ENCODE results near the gene TBC1D9. TPM values are rescaled to one million over a fixed set of nuclear protein-coding genes. Genes with fewer than 3 reads are reported as not detected.

The TBC1D9 gene
- polyA plus RNA-seq, 4 donors, result 6.8 to 27.0 (median 10.7) TPM

GRCh38 chr4:140688711-140689598 lies 67.2 kb downstream of the TBC1D9 start:
- 90 to 93% (median 92%) methylated on average over 6 of the region's 6 CpGs for WGBS, 3 donors

GRCh38 chr4:140686796-140687195 lies 69.4 kb downstream of the TBC1D9 start:
- peaks cover 0 to 2% (median 0%) of the 10 kb centered on the region in 3 donors for H3K4me1 ChIP-seq (ENCODE audit: control insufficient read depth in 3 of 3, insufficient read depth in 2 of 3, low read depth in 1 of 3, low read length in 2 of 3)
- DNase-seq (no peak), FAIRE-seq (no peak)
- H3K27me3 ChIP-seq (ENCODE audit: control insufficient read depth in 3 of 3, insufficient read depth in 3 of 3, low read length in 3 of 3), result no peaks in the 10 kb centered on the region
- H3K27ac ChIP-seq (ENCODE audit: low read depth in 1 of 3, low read length in 2 of 3), result no peak overlapping the region
- H3K4me3 ChIP-seq (ENCODE audit: low read depth in 1 of 3, low read length in 3 of 3), result no peak overlapping the region
- H3K9me3 ChIP-seq (ENCODE audit: control insufficient read depth in 2 of 2, insufficient read depth in 1 of 2, low read depth in 1 of 2, low read length in 1 of 2), result no peaks in the 10 kb centered on the region
- peaks cover 0 to 14% (median 0%) of the 10 kb centered on the region in 3 donors for H3K36me3 ChIP-seq (ENCODE audit: control insufficient read depth in 3 of 3, insufficient read depth in 2 of 3, low read depth in 1 of 3, low read length in 3 of 3)

More at GRCh38 chr4:140688711-140689598, 67.2 kb downstream of the TBC1D9 start:
- FAIRE-seq, result no peak
- peaks cover 0 to 2% (median 0%) of the 10 kb centered on the region in 3 donors for H3K4me1 ChIP-seq (ENCODE audit: control insufficient read depth in 3 of 3, insufficient read depth in 2 of 3, low read depth in 1 of 3, low read length in 2 of 3)
- no peak overlapping the region for H3K27ac ChIP-seq (ENCODE audit: low read depth in 1 of 3, low read length in 2 of 3)
- no peak for DNase-seq
- no peaks in the 10 kb centered on the region for H3K27me3 ChIP-seq (ENCODE audit: control insufficient read depth in 3 of 3, insufficient read depth in 3 of 3, low read length in 3 of 3)
- peaks cover 0 to 9% (median 0%) of the 10 kb centered on the region in 3 donors for H3K36me3 ChIP-seq (ENCODE audit: control insufficient read depth in 3 of 3, insufficient read depth in 2 of 3, low read depth in 1 of 3, low read length in 3 of 3)
- H3K4me3 ChIP-seq (ENCODE audit: low read depth in 1 of 3, low read length in 3 of 3), result no peak overlapping the region
- H3K9me3 ChIP-seq (ENCODE audit: control insufficient read depth in 2 of 2, insufficient read depth in 1 of 2, low read depth in 1 of 2, low read length in 1 of 2), result no peaks in the 10 kb centered on the region

- no peak overlapping the region for H3K27ac ChIP-seq (ENCODE audit: low read depth in 1 of 3, low read length in 2 of 3)
- FAIRE-seq (no peak), DNase-seq (no peak)
- no peaks in the 10 kb centered on the region for H3K27me3 ChIP-seq (ENCODE audit: control insufficient read depth in 3 of 3, insufficient read depth in 3 of 3, low read length in 3 of 3)
- H3K4me3 ChIP-seq (ENCODE audit: low read depth in 1 of 3, low read length in 3 of 3), result no peak overlapping the region
- H3K4me1 ChIP-seq (ENCODE audit: control insufficient read depth in 3 of 3, insufficient read depth in 2 of 3, low read depth in 1 of 3, low read length in 2 of 3), result peaks cover 0 to 2% (median 0%) of the 10 kb centered on the region in 3 donors
- H3K36me3 ChIP-seq (ENCODE audit: control insufficient read depth in 3 of 3, insufficient read depth in 2 of 3, low read depth in 1 of 3, low read length in 3 of 3), result peaks cover 0 to 13% (median 0%) of the 10 kb centered on the region in 3 donors
- H3K9me3 ChIP-seq (ENCODE audit: control insufficient read depth in 2 of 2, insufficient read depth in 1 of 2, low read depth in 1 of 2, low read length in 1 of 2), result no peaks in the 10 kb centered on the region
Measured at GRCh38 chr4:140684314-140684713, 71.9 kb downstream of the TBC1D9 start.

- no peaks in the 10 kb centered on the region for H3K4me1 ChIP-seq (ENCODE audit: control insufficient read depth in 3 of 3, insufficient read depth in 2 of 3, low read depth in 1 of 3, low read length in 2 of 3)
- no peaks in the 10 kb centered on the region for H3K27me3 ChIP-seq (ENCODE audit: control insufficient read depth in 3 of 3, insufficient read depth in 3 of 3, low read length in 3 of 3)
- peaks cover 0 to 26% (median 0%) of the 10 kb centered on the region in 3 donors for H3K36me3 ChIP-seq (ENCODE audit: control insufficient read depth in 3 of 3, insufficient read depth in 2 of 3, low read depth in 1 of 3, low read length in 3 of 3)
- no peak overlapping the region for H3K27ac ChIP-seq (ENCODE audit: low read depth in 1 of 3, low read length in 2 of 3)
- WGBS, 3 donors, result 87 to 94% (median 92%) methylated on average over 3 of the region's 3 CpGs
- DNase-seq (no peak), FAIRE-seq (no peak)
- no peaks in the 10 kb centered on the region for H3K9me3 ChIP-seq (ENCODE audit: control insufficient read depth in 2 of 2, insufficient read depth in 1 of 2, low read depth in 1 of 2, low read length in 1 of 2)
- no peak overlapping the region for H3K4me3 ChIP-seq (ENCODE audit: low read depth in 1 of 3, low read length in 3 of 3)
Measured at GRCh38 chr4:140681201-140681600, 75.0 kb downstream of the TBC1D9 start.

DNA sequence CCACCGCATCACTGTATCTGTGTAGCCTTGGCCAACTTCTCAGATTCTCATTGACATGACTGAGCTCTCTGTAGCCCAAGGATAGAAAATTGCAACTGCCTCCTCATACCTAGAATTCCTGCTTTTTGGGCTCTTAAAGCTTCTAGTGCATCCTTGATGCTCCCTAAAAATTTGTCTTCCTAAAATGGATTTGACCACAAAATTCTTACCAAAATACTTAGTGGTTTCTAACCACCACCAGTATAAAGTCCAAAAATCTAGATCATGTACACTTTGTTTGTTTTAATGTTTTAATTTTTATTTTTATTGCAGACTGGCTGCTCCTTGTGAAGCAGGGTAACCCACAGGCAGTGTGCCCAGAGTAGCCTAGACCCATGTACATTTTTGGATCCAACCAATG lies 75.5 kb downstream of the TBC1D9 start:
- H3K9me3 ChIP-seq (ENCODE audit: control insufficient read depth in 2 of 2, insufficient read depth in 1 of 2, low read depth in 1 of 2, low read length in 1 of 2), result no peaks in the 10 kb centered on the region
- no peak for FAIRE-seq
- H3K27ac ChIP-seq (ENCODE audit: low read depth in 1 of 3, low read length in 2 of 3), result no peak overlapping the region
- H3K4me3 ChIP-seq (ENCODE audit: low read depth in 1 of 3, low read length in 3 of 3), result no peak overlapping the region
- peaks cover 0 to 31% (median 0%) of the 10 kb centered on the region in 3 donors for H3K36me3 ChIP-seq (ENCODE audit: control insufficient read depth in 3 of 3, insufficient read depth in 2 of 3, low read depth in 1 of 3, low read length in 3 of 3)
- H3K4me1 ChIP-seq (ENCODE audit: control insufficient read depth in 3 of 3, insufficient read depth in 2 of 3, low read depth in 1 of 3, low read length in 2 of 3), result no peaks in the 10 kb centered on the region
- WGBS, 3 donors, result 93 to 100% (median 98%) methylated on average over 1 of the region's 1 CpG
- DNase-seq, result no peak
- H3K27me3 ChIP-seq (ENCODE audit: control insufficient read depth in 3 of 3, insufficient read depth in 3 of 3, low read length in 3 of 3), result no peaks in the 10 kb centered on the region

DNA sequence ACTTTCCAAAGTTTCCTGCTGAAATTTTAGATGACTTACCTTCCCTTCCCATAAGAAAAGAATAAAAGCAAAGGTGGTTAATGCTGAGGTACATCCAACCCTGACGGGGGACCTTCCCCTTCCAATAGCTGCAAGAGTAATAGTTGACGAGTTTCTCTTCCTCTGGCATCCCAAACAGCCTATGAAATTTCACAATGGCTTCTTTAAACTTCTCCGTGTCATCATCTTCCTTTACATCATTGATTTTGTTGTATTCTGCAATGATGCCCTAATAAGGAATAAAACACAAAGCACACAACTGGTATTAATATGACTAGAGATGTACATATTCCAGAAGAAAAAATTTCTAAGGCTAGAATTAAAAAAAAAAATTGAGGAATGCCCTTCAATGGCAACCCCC lies 76.6 kb downstream of the TBC1D9 start:
- no peaks in the 10 kb centered on the region for H3K9me3 ChIP-seq (ENCODE audit: control insufficient read depth in 2 of 2, insufficient read depth in 1 of 2, low read depth in 1 of 2, low read length in 1 of 2)
- DNase-seq (no peak), FAIRE-seq (no peak)
- no peaks in the 10 kb centered on the region for H3K27me3 ChIP-seq (ENCODE audit: control insufficient read depth in 3 of 3, insufficient read depth in 3 of 3, low read length in 3 of 3)
- H3K4me1 ChIP-seq (ENCODE audit: control insufficient read depth in 3 of 3, insufficient read depth in 2 of 3, low read depth in 1 of 3, low read length in 2 of 3), result no peaks in the 10 kb centered on the region
- H3K36me3 ChIP-seq (ENCODE audit: control insufficient read depth in 3 of 3, insufficient read depth in 2 of 3, low read depth in 1 of 3, low read length in 3 of 3), result peaks cover 0 to 32% (median 0%) of the 10 kb centered on the region in 3 donors
- no peak overlapping the region for H3K27ac ChIP-seq (ENCODE audit: low read depth in 1 of 3, low read length in 2 of 3)
- WGBS, 3 donors, result 87 to 94% (median 93%) methylated on average over 3 of the region's 3 CpGs
- H3K4me3 ChIP-seq (ENCODE audit: low read depth in 1 of 3, low read length in 3 of 3), result no peak overlapping the region

GRCh38 chr4:140675599-140676231 lies 80.5 kb downstream of the TBC1D9 start:
- Histone ChIP-seq H3K27me3 (ENCODE audit: control insufficient read depth in 3 of 3, insufficient read depth in 3 of 3, low read length in 3 of 3) (no peaks in the 10 kb centered on the region), H3K36me3 (ENCODE audit: control insufficient read depth in 3 of 3, insufficient read depth in 2 of 3, low read depth in 1 of 3, low read length in 3 of 3) (peaks cover 0 to 27% (median 0%) of the 10 kb centered on the region in 3 donors), H3K4me1 (ENCODE audit: control insufficient read depth in 3 of 3, insufficient read depth in 2 of 3, low read depth in 1 of 3, low read length in 2 of 3) (peaks cover 0 to 6% (median 0%) of the 10 kb centered on the region in 3 donors), H3K4me3 (ENCODE audit: low read depth in 1 of 3, low read length in 3 of 3) (no peak overlapping the region), H3K9me3 (ENCODE audit: control insufficient read depth in 2 of 2, insufficient read depth in 1 of 2, low read depth in 1 of 2, low read length in 1 of 2) (no peaks in the 10 kb centered on the region), H3K27ac (ENCODE audit: low read depth in 1 of 3, low read length in 2 of 3) (no peak overlapping the region)
- FAIRE-seq, result no peak
- DNase-seq, result no peak
- WGBS, 3 donors, result 77 to 88% (median 81%) methylated on average over 4 of the region's 4 CpGs

- DNase-seq (no peak), FAIRE-seq (no peak)
- 59 to 75% (median 61%) methylated on average over 3 of the region's 3 CpGs for WGBS, 3 donors
- peaks cover 0 to 6% (median 0%) of the 10 kb centered on the region in 3 donors for H3K4me1 ChIP-seq (ENCODE audit: control insufficient read depth in 3 of 3, insufficient read depth in 2 of 3, low read depth in 1 of 3, low read length in 2 of 3)
- no peaks in the 10 kb centered on the region for H3K9me3 ChIP-seq (ENCODE audit: control insufficient read depth in 2 of 2, insufficient read depth in 1 of 2, low read depth in 1 of 2, low read length in 1 of 2)
- no peak overlapping the region for H3K4me3 ChIP-seq (ENCODE audit: low read depth in 1 of 3, low read length in 3 of 3)
- peaks cover 0 to 31% (median 2%) of the 10 kb centered on the region in 3 donors for H3K36me3 ChIP-seq (ENCODE audit: control insufficient read depth in 3 of 3, insufficient read depth in 2 of 3, low read depth in 1 of 3, low read length in 3 of 3)
- H3K27ac ChIP-seq (ENCODE audit: low read depth in 1 of 3, low read length in 2 of 3), result no peak overlapping the region
- no peaks in the 10 kb centered on the region for H3K27me3 ChIP-seq (ENCODE audit: control insufficient read depth in 3 of 3, insufficient read depth in 3 of 3, low read length in 3 of 3)
Measured at GRCh38 chr4:140673729-140674128, 82.5 kb downstream of the TBC1D9 start.

All from small intestine (tissue), 7 donors.